AG08395 (cell line): ENCODE data around the gene OSGIN1.

Experiments used
- DNase-seq: peaks from one replicate; pipeline ENCODE4 v3.0.0; 2012; ENCODE audit warnings: mixed read lengths, low spot score

OSGIN1 gene

GRCh38 chr16:83926726-83927397 is 26.2 kb upstream of the OSGIN1 start:
- peak; percentile 92 for DNase-seq

- DNase-seq = peak; percentile 90
Measured at GRCh38 chr16:83928341-83929055, 24.5 kb upstream of the OSGIN1 start.

- no peak for DNase-seq
Measured at GRCh38 chr16:83929811-83930555, 23.1 kb upstream of the OSGIN1 start.

GRCh38 chr16:83930730-83931500 is 22.1 kb upstream of the OSGIN1 start:
- no peak for DNase-seq

GRCh38 chr16:83931556-83931955 is 21.5 kb upstream of the OSGIN1 start:
- DNase-seq = no peak

GRCh38 chr16:83932304-83932703 is 20.7 kb upstream of the OSGIN1 start:
- DNase-seq = no peak

- no peak for DNase-seq
Measured at GRCh38 chr16:83932955-83933673, 19.9 kb upstream of the OSGIN1 start.

GRCh38 chr16:83933885-83934683 is 19.0 kb upstream of the OSGIN1 start:
- peak; percentile 26 for DNase-seq

GRCh38 chr16:83934684-83934977 is 18.4 kb upstream of the OSGIN1 start:
- DNase-seq = no peak

- DNase-seq = no peak
Measured at GRCh38 chr16:83935005-83935857, 17.8 kb upstream of the OSGIN1 start.

- no peak for DNase-seq
Measured at GRCh38 chr16:83935858-83936255, 17.2 kb upstream of the OSGIN1 start.

- no peak for DNase-seq
Measured at GRCh38 chr16:83936581-83937165, 16.4 kb upstream of the OSGIN1 start.

- no peak for DNase-seq
Measured at GRCh38 chr16:83937267-83937666, 15.8 kb upstream of the OSGIN1 start.

- DNase-seq = no peak
Measured at GRCh38 chr16:83937922-83938885, 14.8 kb upstream of the OSGIN1 start.

- DNase-seq = no peak
Measured at GRCh38 chr16:83939266-83939855, 13.7 kb upstream of the OSGIN1 start.

- DNase-seq = no peak
Measured at GRCh38 chr16:83940119-83940518, 12.9 kb upstream of the OSGIN1 start.

- DNase-seq = no peak
Measured at GRCh38 chr16:83940630-83941378, 12.2 kb upstream of the OSGIN1 start.
